Measurements from ENCODE around the gene ARL8B. TPM values are rescaled to one million over a fixed set of nuclear protein-coding genes. Genes with fewer than 3 reads are reported as not detected.

Gene ARL8B
- total and polyA plus RNA-seq, 2 of the 8 experiments (the other 6 are each of a cell fraction or from before 2014, with no cell fraction given), result 14.5 to 27.8 TPM

DNA sequence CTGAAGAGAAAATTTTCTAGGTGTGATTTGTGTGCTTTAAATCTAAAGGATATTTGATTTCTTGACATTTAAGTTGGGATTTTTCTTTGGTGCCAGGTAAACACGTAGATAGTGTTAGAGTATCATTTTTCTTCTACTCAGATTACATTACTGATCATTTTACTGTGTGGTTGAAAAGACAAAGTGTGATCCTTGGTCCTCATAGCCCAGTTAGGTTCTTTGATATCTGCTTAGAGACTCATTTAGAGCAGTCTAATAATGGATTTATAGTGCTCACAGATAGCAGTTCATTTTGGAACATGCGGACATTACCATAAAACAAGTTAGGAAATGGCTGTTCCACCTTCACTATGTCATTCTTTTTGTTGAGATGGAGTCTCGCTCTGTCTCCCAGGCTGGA, 12.4 kb downstream of the ARL8B start:
- peaks cover 0 to 91% of the 10 kb centered on the region in 2 experiments; a peak in 3 of 4 replicates for H3K79me2 ChIP-seq (ENCODE audit: control insufficient read depth in 1 of 2, insufficient read depth in 2 of 2, low read length in 2 of 2)
- no peak overlapping the region for H3K27ac ChIP-seq (ENCODE audit: low read depth, low read length)
- H3K79me1 ChIP-seq (ENCODE audit: low read depth, low read length), result peaks cover 12% of the 10 kb centered on the region
- H3K18ac ChIP-seq (ENCODE audit: extremely low read depth, low read length), result no peak overlapping the region
- ChIA-PET POLR2A (ENCODE audit: partially characterized antibody) (interaction anchor here (0.8 to 0.9 kb wide), 2 partner anchors 10 kb away, joined by 3 to 4 read pairs; no protein-coding TSS in a partner anchor), CTCF (ENCODE audit: partially characterized antibody) (interaction anchor here (0.5 to 1.5 kb wide), 2 partner anchors 9 to 413 kb away, joined by 4 to 9 read pairs; no protein-coding TSS in a partner anchor)
- H3K4ac ChIP-seq (replicated peaks; ENCODE audit: insufficient read length, low read depth, low read length), result no peak overlapping the region
- peaks cover 4 to 14% (median 11%) of the 10 kb centered on the region in 4 experiments; a peak in 6 of 7 replicates for H3K4me1 ChIP-seq (replicated peaks in 1 of 4; ENCODE audit: control insufficient read depth in 3 of 4, insufficient read depth in 4 of 4, low read length in 3 of 4)
- no peak overlapping the region for H2BK12ac ChIP-seq (ENCODE audit: low read depth, low read length)
- H2BK20ac ChIP-seq (ENCODE audit: low read length), result no peak overlapping the region
- DNase-seq (ENCODE audit: low read depth in 1 of 2, low spot score in 2 of 2), result no peak
- H3K23ac ChIP-seq (ENCODE audit: insufficient read length), result no peak overlapping the region
- no peak overlapping the region for H3K4me3 ChIP-seq (ENCODE audit: extremely low read depth in 1 of 4, insufficient read depth in 2 of 4, low read depth in 3 of 4, low read length in 4 of 4)
- no peak overlapping the region for H4K91ac ChIP-seq (replicated peaks; ENCODE audit: insufficient read length, low read length)
- H3K36me3 ChIP-seq (ENCODE audit: control insufficient read depth in 2 of 4, insufficient read depth in 4 of 4, low read length in 3 of 4), result no peaks in the 10 kb centered on the region; a peak in 1 of 8 replicates
- WGBS, 2 experiments (ENCODE audit: extremely low coverage in 1 of 2, insufficient coverage in 1 of 2, insufficient read length in 1 of 2, insufficient replicate concordance in 2 of 2, low coverage in 1 of 2, low lambda C conversion rate in 2 of 2, missing lambda C conversion rate in 1 of 2), result 87% methylated on average over 3 of the region's 3 CpGs; no CpG with 5 or more reads in 1 of the 2 experiments
- 0 out of 2 replicates have a peak overlapping the region, but pooled peaks have one; percentile 39 for H2AK5ac ChIP-seq (ENCODE audit: low read depth, low read length)
- H2BK120ac ChIP-seq (replicated peaks; ENCODE audit: low read depth, low read length), result no peak overlapping the region
- H3K56ac ChIP-seq (replicated peaks; ENCODE audit: insufficient read length, low read depth, low read length), result no peak overlapping the region
- H2AFZ ChIP-seq (ENCODE audit: low read length), result no peak overlapping the region
- no peak overlapping the region for H3K9ac ChIP-seq (replicated peaks in 1 of 4; ENCODE audit: extremely low read depth in 1 of 4, low read depth in 3 of 4, low read length in 3 of 4)
- H3K4me2 ChIP-seq (ENCODE audit: insufficient read depth in 1 of 2, low read depth in 2 of 2, low read length in 2 of 2), result peak overlapping the region in 1 of 2 experiments; percentile 69; a peak in 1 of 4 replicates
- no peak for FAIRE-seq
- H3K9me3 ChIP-seq (ENCODE audit: insufficient read depth in 2 of 2, low read depth in 1 of 2, low read length in 1 of 2), result no peaks in the 10 kb centered on the region
- H4K5ac ChIP-seq (ENCODE audit: insufficient read length, low read depth, low read length), result no peak overlapping the region
- no peak overlapping the region for H2BK15ac ChIP-seq (ENCODE audit: low read length)
- H2BK5ac ChIP-seq (ENCODE audit: low read depth, low read length), result no peak overlapping the region
- no peaks in the 10 kb centered on the region for H3K23me2 ChIP-seq (ENCODE audit: low read depth, low read length)
- TF ChIP-seq CBX8 (IDR thresholded peaks at IDR 0.05; ENCODE audit: borderline replicate concordance, low read depth, low read length) (no peak), KDM1A (IDR thresholded peaks at IDR 0.05; ENCODE audit: borderline replicate concordance, low read length) (no peak), RAD21 (IDR thresholded peaks at IDR 0.05 in 1 of 2, conservative IDR thresholded peaks at IDR 0.05 in 1 of 2; ENCODE audit: low read depth in 2 of 2, low read length in 2 of 2) (no peak), BCL11A (IDR thresholded peaks at IDR 0.05; ENCODE audit: low read depth in 2 of 2, low read length in 2 of 2) (no peak), KDM5A (IDR thresholded peaks at IDR 0.05; ENCODE audit: low read length) (no peak), RFX5 (IDR thresholded peaks at IDR 0.05; ENCODE audit: borderline replicate concordance, low read depth, low read length) (no peak), BRCA1 (IDR thresholded peaks at IDR 0.05; ENCODE audit: low read depth, low read length) (no peak), RXRA (IDR thresholded peaks at IDR 0.05; ENCODE audit: insufficient read depth, low read depth, low read length) (no peak), TBP (IDR thresholded peaks at IDR 0.05; ENCODE audit: low read depth, low read length) (no peak), BACH1 (IDR thresholded peaks at IDR 0.05; ENCODE audit: low read length) (no peak), POU5F1 (IDR thresholded peaks at IDR 0.05; ENCODE audit: low read depth, low read length) (no peak)
- TF ChIP-seq, protein P1, sequence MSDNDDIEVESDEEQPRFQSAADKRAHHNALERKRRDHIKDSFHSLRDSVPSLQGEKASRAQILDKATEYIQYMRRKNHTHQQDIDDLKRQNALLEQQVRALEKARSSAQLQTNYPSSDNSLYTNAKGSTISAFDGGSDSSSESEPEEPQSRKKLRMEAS (IDR thresholded peaks at IDR 0.05), result no peak
- TF ChIP-seq, protein P2, sequence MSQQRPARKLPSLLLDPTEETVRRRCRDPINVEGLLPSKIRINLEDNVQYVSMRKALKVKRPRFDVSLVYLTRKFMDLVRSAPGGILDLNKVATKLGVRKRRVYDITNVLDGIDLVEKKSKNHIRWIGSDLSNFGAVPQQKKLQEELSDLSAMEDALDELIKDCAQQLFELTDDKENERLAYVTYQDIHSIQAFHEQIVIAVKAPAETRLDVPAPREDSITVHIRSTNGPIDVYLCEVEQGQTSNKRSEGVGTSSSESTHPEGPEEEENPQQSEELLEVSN (IDR thresholded peaks at IDR 0.05), result no peak
- no peaks in the 10 kb centered on the region for H3K27me3 ChIP-seq (replicated peaks in 1 of 4; ENCODE audit: control insufficient read depth in 3 of 4, extremely low read depth in 1 of 4, insufficient read depth in 3 of 4, low read length in 3 of 4)
- H4K20me1 ChIP-seq (replicated peaks in 1 of 2; ENCODE audit: control insufficient read depth in 1 of 2, insufficient read depth in 2 of 2, low read length in 2 of 2), result peaks cover 0 to 5% of the 10 kb centered on the region in 2 experiments
- no peak overlapping the region for H3K14ac ChIP-seq (ENCODE audit: insufficient read length)
- no peak overlapping the region for H4K8ac ChIP-seq (ENCODE audit: extremely low read depth, insufficient read depth, low read length)

Measured in H1 (cell line).